H9 (cell line): ENCODE measurements around the gene ADAMTS6. TPM values are rescaled to one million over a fixed set of nuclear protein-coding genes. Genes with fewer than 3 reads are reported as not detected.

Source experiments
- DNase-seq: peaks from one replicate; pipeline ENCODE4 v3.0.0-alpha.2; 2017
- H2AFZ ChIP-seq: one replicate; pipeline ENCODE4 v1.6.1; 2013; ENCODE audit warnings: mild to moderate bottlenecking, low read length, control low read depth, moderate library complexity
- H2AK5ac ChIP-seq: 2 replicates; pipeline ENCODE4 v1.6.1; 2013; ENCODE audit warnings: low read length, control low read depth, mixed read lengths; ENCODE audit not compliant: insufficient read length
- H2BK120ac ChIP-seq: one replicate; pipeline ENCODE4 v1.6.1; 2013; ENCODE audit warnings: low read depth, mild to moderate bottlenecking, low read length, control low read depth, inconsistent platforms; ENCODE audit not compliant: poor library complexity, severe bottlenecking
- H2BK12ac ChIP-seq: 2 replicates; pipeline ENCODE4 v1.6.1; 2013; ENCODE audit warnings: low read length, control low read depth, mixed read lengths, low read depth; ENCODE audit not compliant: insufficient read length
- H2BK15ac ChIP-seq: 2 replicates; pipeline ENCODE4 v1.6.1; 2013; ENCODE audit warnings: low read depth, low read length, control low read depth
- H2BK20ac ChIP-seq: one replicate; pipeline ENCODE4 v1.6.1; 2013; ENCODE audit warnings: low read depth, mild to moderate bottlenecking, low read length, control low read depth, inconsistent platforms; ENCODE audit not compliant: poor library complexity, severe bottlenecking
- H2BK5ac ChIP-seq: 2 replicates; pipeline ENCODE4 v1.6.1; 2013; ENCODE audit warnings: low read length, control low read depth, mixed read lengths; ENCODE audit not compliant: insufficient read length
- H3K14ac ChIP-seq: 2 replicates; pipeline ENCODE4 v1.6.1; 2013; ENCODE audit warnings: low read length, control low read depth; ENCODE audit not compliant: insufficient read depth
- H3K18ac ChIP-seq: 2 replicates; pipeline ENCODE4 v1.6.1; 2013; ENCODE audit warnings: low read depth, mild to moderate bottlenecking, mixed read lengths, low read length, control low read depth; ENCODE audit not compliant: insufficient read length
- H3K23ac ChIP-seq: 2 replicates; pipeline ENCODE4 v1.6.1; 2013; ENCODE audit warnings: low read length, control low read depth, mixed read lengths, low read depth; ENCODE audit not compliant: insufficient read length
- H3K23me2 ChIP-seq: 2 replicates; pipeline ENCODE4 v1.6.1; 2013; ENCODE audit warnings: low read depth, mild to moderate bottlenecking, mixed read lengths, low read length, control low read depth; ENCODE audit not compliant: insufficient read length, poor library complexity, severe bottlenecking
- H3K27ac ChIP-seq: 2 replicates; pipeline ENCODE4 v1.5.1; 2013; ENCODE audit warnings: low read length, control low read depth, mixed read lengths, low read depth; ENCODE audit not compliant: insufficient read length
- H3K27me3 ChIP-seq: 2 replicates; pipeline ENCODE4 v1.6.1; 2013; ENCODE audit warnings: low read length, control low read depth, inconsistent platforms; ENCODE audit not compliant: insufficient read depth
- H3K4ac ChIP-seq: 2 replicates; pipeline ENCODE4 v1.6.1; 2013; ENCODE audit warnings: low read depth, mild to moderate bottlenecking, control low read depth, inconsistent platforms, low read length, moderate library complexity
- H3K4me1 ChIP-seq: 2 replicates; pipeline ENCODE4 v1.6.1; 2013; ENCODE audit warnings: low read length, control low read depth, inconsistent platforms; ENCODE audit not compliant: insufficient read depth
- H3K4me2 ChIP-seq: 2 replicates; pipeline ENCODE4 v1.6.1; 2013; ENCODE audit warnings: low read length, control low read depth, mixed read lengths; ENCODE audit not compliant: insufficient read length, insufficient read depth
- H3K56ac ChIP-seq: 2 replicates; pipeline ENCODE4 v1.6.1; 2013; ENCODE audit warnings: low read depth, mild to moderate bottlenecking, mixed read lengths, low read length, control low read depth; ENCODE audit not compliant: insufficient read length
- H3K79me1 ChIP-seq: 2 replicates; pipeline ENCODE4 v1.6.1; 2013; ENCODE audit warnings: low read depth, mild to moderate bottlenecking, moderate library complexity, low read length, control low read depth, inconsistent platforms; ENCODE audit not compliant: insufficient read depth, poor library complexity, severe bottlenecking
- H3K79me2 ChIP-seq: 2 replicates; pipeline ENCODE4 v1.6.1; 2013; ENCODE audit warnings: low read length, control low read depth, inconsistent platforms; ENCODE audit not compliant: insufficient read depth
- H3K9ac ChIP-seq: 2 replicates; pipeline ENCODE4 v1.6.1; 2013; ENCODE audit warnings: low read length, control low read depth, mixed read lengths; ENCODE audit not compliant: insufficient read length; ENCODE audit errors: extremely low read depth
- H3K9me3 ChIP-seq: one replicate; pipeline ENCODE4 v1.6.1; 2013; ENCODE audit warnings: low read depth, low read length, inconsistent platforms; ENCODE audit not compliant: control insufficient read depth
- H3T11ph ChIP-seq: one replicate; pipeline ENCODE4 v1.6.1; 2013; ENCODE audit warnings: mild to moderate bottlenecking, low read length, control low read depth, inconsistent platforms
- H4K20me1 ChIP-seq: one replicate; pipeline ENCODE4 v1.6.1; 2013; ENCODE audit not compliant: control insufficient read depth, insufficient read length, insufficient read depth
- H4K5ac ChIP-seq: 2 replicates; pipeline ENCODE4 v1.6.1; 2013; ENCODE audit warnings: low read depth, mild to moderate bottlenecking, mixed read lengths, low read length, control low read depth; ENCODE audit not compliant: insufficient read length
- H4K8ac ChIP-seq: replicated peaks from 2 replicates; pipeline ENCODE4 v1.6.1; 2013; ENCODE audit warnings: low read length, control low read depth, mixed read lengths, low read depth; ENCODE audit not compliant: insufficient read length
- H4K91ac ChIP-seq: 2 replicates; pipeline ENCODE4 v1.6.1; 2013; ENCODE audit warnings: low read depth, mild to moderate bottlenecking, moderate library complexity, mixed read lengths, low read length, control low read depth; ENCODE audit not compliant: insufficient read length
- H3K27ac Mint-ChIP-seq, 3 experiments: 2 replicates in 2 of 3; 3 replicates in 1 of 3; pipeline ENCODE4 v1.8.0; 2020 to 2021; ENCODE audit warnings: mixed read lengths in 3 of 3, mild to moderate bottlenecking in 1 of 3, moderate library complexity in 1 of 3
- H3K27me3 Mint-ChIP-seq: 2 replicates; pipeline ENCODE4 v1.8.0; 2021; ENCODE audit warnings: low read depth, mild to moderate bottlenecking, moderate library complexity, mixed read lengths
- H3K36me3 Mint-ChIP-seq, 3 experiments: 2 replicates in 2 of 3; 3 replicates in 1 of 3; pipeline ENCODE4 v1.8.0; 2020 to 2021; ENCODE audit warnings: low read depth in 3 of 3, mixed read lengths in 3 of 3; ENCODE audit not compliant: insufficient read depth in 1 of 3
- H3K4me1 Mint-ChIP-seq, 2 experiments: 2 replicates each; pipeline ENCODE4 v1.8.0; 2020; ENCODE audit warnings: mixed read lengths in 2 of 2
- H3K4me3 Mint-ChIP-seq, 2 experiments: 2 replicates in 1 of 2; 3 replicates in 1 of 2; pipeline ENCODE4 v1.8.0; 2020 to 2021; ENCODE audit warnings: mild to moderate bottlenecking in 2 of 2, mixed read lengths in 2 of 2, moderate library complexity in 1 of 2
- H3K9me3 Mint-ChIP-seq, 2 experiments: 2 replicates in 1 of 2; 3 replicates in 1 of 2; pipeline ENCODE4 v1.8.0; 2020; ENCODE audit warnings: mild to moderate bottlenecking in 2 of 2, mixed read lengths in 2 of 2, moderate library complexity in 1 of 2
- WGBS: extraction: QIAGEN DNeasy Blood & Tissue Kit; methylation state at CpG from one replicate; pipeline ENCODE4 v1.1.7; 2013; ENCODE audit warnings: missing lambda C conversion rate, low lambda C conversion rate, mixed read lengths; ENCODE audit not compliant: insufficient read length; ENCODE audit errors: extremely low coverage; 5-methylcytosine and 5-hydroxymethylcytosine counted together
- total RNA-seq: library from RNA; stranded (reverse); gene quantifications from 2 replicates; pipeline ENCODE4 v1.2.1, GENCODE V29; 2021
- TF ChIP-seq, protein P1 (sequence below): fragments of 200-600 bp; sonication (generic); conservative IDR thresholded peaks from 3 replicates; pipeline ENCODE4 v1.8.0; 2021; ENCODE audit warnings: antibody characterized with exemption, mild to moderate bottlenecking

Gene ADAMTS6
- total RNA-seq, 1 experiment from 2014 or later, result 0.33 TPM

DNA sequence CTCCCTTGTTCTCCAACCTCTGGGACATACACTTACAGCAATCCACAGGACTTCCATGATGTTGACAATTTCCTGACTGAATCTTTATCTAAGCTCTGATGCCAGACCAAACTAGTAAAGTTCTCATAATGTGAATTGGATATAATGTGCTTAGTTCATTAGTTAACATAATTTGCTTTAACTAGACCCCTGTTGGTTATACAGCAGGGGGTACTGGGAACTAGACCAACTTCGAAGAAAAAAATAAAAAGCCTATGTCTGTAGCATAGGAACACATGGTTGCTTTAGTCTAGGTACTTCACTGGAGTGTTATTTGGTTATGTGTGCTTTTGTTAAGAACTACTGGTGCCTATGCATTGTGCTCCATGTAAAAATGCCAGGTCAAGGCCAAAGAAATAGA is 173.8 kb downstream of the ADAMTS6 start:
- Histone ChIP-seq H2BK20ac (no peak overlapping the region), H4K8ac (no peak overlapping the region), H3K27me3 (no peaks in the 10 kb centered on the region), H2BK120ac (no peak overlapping the region), H3K14ac (no peak overlapping the region), H2BK12ac (no peak overlapping the region), H3K79me1 (no peaks in the 10 kb centered on the region), H2BK5ac (no peak overlapping the region), H2AK5ac (no peak overlapping the region), H3K18ac (no peak overlapping the region), H3K9ac (no peak overlapping the region), H2BK15ac (no peak overlapping the region), H3K4me1 (no peaks in the 10 kb centered on the region), H3T11ph (no peak overlapping the region), H3K23me2 (no peaks in the 10 kb centered on the region), H2AFZ (no peak overlapping the region), H3K9me3 (no peaks in the 10 kb centered on the region), H3K23ac (no peak overlapping the region), H4K20me1 (no peaks in the 10 kb centered on the region), H4K5ac (no peak overlapping the region), H3K4ac (no peak overlapping the region), H3K4me2 (no peak overlapping the region), H4K91ac (no peak overlapping the region), H3K79me2 (no peaks in the 10 kb centered on the region), H3K27ac (no peak overlapping the region), H3K56ac (no peak overlapping the region)
- Mint-ChIP-seq H3K36me3 (peaks cover 0 to 13% (median 4%) of the 10 kb centered on the region in 3 experiments; a peak in 2 of 7 replicates), H3K9me3 (peaks cover 4 to 8% of the 10 kb centered on the region in 2 experiments; a peak in 4 of 5 replicates), H3K4me3 (no peak overlapping the region), H3K27ac (peak overlapping the region in 1 of 3 experiments; percentile 13; a peak in 1 of 7 replicates), H3K4me1 (peaks cover 2% of the 10 kb centered on the region in 2 experiments; a peak in 1 of 4 replicates), H3K27me3 (no peaks in the 10 kb centered on the region)
- no CpG with 5 or more reads among the region's 1 CpG for WGBS
- TF ChIP-seq, protein P1, sequence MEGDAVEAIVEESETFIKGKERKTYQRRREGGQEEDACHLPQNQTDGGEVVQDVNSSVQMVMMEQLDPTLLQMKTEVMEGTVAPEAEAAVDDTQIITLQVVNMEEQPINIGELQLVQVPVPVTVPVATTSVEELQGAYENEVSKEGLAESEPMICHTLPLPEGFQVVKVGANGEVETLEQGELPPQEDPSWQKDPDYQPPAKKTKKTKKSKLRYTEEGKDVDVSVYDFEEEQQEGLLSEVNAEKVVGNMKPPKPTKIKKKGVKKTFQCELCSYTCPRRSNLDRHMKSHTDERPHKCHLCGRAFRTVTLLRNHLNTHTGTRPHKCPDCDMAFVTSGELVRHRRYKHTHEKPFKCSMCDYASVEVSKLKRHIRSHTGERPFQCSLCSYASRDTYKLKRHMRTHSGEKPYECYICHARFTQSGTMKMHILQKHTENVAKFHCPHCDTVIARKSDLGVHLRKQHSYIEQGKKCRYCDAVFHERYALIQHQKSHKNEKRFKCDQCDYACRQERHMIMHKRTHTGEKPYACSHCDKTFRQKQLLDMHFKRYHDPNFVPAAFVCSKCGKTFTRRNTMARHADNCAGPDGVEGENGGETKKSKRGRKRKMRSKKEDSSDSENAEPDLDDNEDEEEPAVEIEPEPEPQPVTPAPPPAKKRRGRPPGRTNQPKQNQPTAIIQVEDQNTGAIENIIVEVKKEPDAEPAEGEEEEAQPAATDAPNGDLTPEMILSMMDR, result no peak
- DNase-seq, result no peak
